Mucosa of descending colon (tissue), 3 donors: ENCODE measurements around the gene STK32C. TPM values are rescaled to one million over a fixed set of nuclear protein-coding genes. Genes with fewer than 3 reads are reported as not detected.
"Not testable (repeated sequence)": the region's sequence is repeated elsewhere in the genome, so short reads cannot be mapped to it uniquely, and the experiment has no call there.

Source experiments
- ATAC-seq: fragments of 200-7000 bp; cut with Tn5 transposase; one replicate; pipeline ENCODE4 v1.9.1; 2020; ENCODE audit warnings: mild to moderate bottlenecking, moderate library complexity
- DNase-seq, 3 donors: peaks; one replicate each; pipeline ENCODE4 v3.0.0-alpha.2; 2020
- H3K36me3 ChIP-seq: fragments of 200-600 bp; one replicate; pipeline ENCODE4 v1.8.0; 2021; ENCODE audit warnings: low read depth, mild to moderate bottlenecking
- H3K4me1 ChIP-seq: fragments of 200-600 bp; one replicate; pipeline ENCODE4 v1.8.0; 2021; ENCODE audit warnings: low read depth, mild to moderate bottlenecking
- H3K4me3 ChIP-seq: fragments of 200-600 bp; one replicate; pipeline ENCODE4 v1.8.0; 2021; ENCODE audit warnings: mild to moderate bottlenecking
- H3K9me3 ChIP-seq: fragments of 200-600 bp; one replicate; pipeline ENCODE4 v1.8.0; 2021; ENCODE audit warnings: mild to moderate bottlenecking
- intact Hi-C, 2 donors: fragments of 100-400 bp; cut with DNase I in 1 of 2; cut with micrococcal nuclease in 1 of 2; formaldehyde crosslinking; loops; one replicate each; pipeline versions ENCODE4 v1.11.0 to v1.11.1; 2022; cut with DNase I, micrococcal nuclease
- total RNA-seq, 3 donors: library from RNA; stranded (reverse); fragmentation: NEBNext Ultra II Directional in 2 of 3; extraction: Animal tissue kit (Norgen Biotek cat#: 25700) in 2 of 3; gene quantifications; one replicate each; pipeline versions ENCODE4 v1.2.1 to v1.2.4, GENCODE V29; 2021 to 2023
- TF ChIP-seq, protein P1 (sequence below): fragments of 200-600 bp; IDR thresholded peaks from one replicate; pipeline ENCODE4 v1.8.0; 2022; ENCODE audit warnings: antibody characterized with exemption, mild to moderate bottlenecking
- donor health status: DM: no; HTN: no; CAD: no; lungs with moderate emphysema.
- donor health status: DM: no; HTN: no; CAD: no.
- donor health status: DM: no; HTN: yes; CAD: no.

The STK32C gene
- total RNA-seq, 3 donors from 2014 or later = 4.5 to 11.5 (median 11.1) TPM

DNA sequence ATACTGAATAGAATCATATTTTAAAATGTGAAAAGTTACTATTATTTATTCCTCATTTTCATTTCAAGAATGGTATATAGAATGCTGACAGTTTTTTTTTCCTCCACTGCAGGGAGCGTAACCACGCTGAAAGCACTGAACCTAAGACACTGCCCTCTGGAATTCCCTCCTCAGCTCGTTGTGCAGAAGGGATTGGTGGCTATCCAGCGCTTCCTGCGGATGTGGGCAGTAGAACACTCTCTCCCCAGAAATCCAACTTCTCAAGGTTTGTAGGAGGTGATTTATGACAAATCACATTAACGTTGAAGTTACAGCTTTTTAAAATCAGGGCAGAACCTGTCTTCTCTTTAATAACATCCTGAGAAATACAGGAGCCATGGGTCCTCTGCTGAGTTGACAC, 36.6 kb upstream of the STK32C start:
- DNase-seq = no peak
- Histone ChIP-seq H3K4me1 (no peaks in the 10 kb centered on the region), H3K36me3 (no peaks in the 10 kb centered on the region), H3K9me3 (peaks cover 3% of the 10 kb centered on the region), H3K4me3 (no peak overlapping the region)
- intact Hi-C loops = no loop called here
- no peak for ATAC-seq
- TF ChIP-seq, protein P1, sequence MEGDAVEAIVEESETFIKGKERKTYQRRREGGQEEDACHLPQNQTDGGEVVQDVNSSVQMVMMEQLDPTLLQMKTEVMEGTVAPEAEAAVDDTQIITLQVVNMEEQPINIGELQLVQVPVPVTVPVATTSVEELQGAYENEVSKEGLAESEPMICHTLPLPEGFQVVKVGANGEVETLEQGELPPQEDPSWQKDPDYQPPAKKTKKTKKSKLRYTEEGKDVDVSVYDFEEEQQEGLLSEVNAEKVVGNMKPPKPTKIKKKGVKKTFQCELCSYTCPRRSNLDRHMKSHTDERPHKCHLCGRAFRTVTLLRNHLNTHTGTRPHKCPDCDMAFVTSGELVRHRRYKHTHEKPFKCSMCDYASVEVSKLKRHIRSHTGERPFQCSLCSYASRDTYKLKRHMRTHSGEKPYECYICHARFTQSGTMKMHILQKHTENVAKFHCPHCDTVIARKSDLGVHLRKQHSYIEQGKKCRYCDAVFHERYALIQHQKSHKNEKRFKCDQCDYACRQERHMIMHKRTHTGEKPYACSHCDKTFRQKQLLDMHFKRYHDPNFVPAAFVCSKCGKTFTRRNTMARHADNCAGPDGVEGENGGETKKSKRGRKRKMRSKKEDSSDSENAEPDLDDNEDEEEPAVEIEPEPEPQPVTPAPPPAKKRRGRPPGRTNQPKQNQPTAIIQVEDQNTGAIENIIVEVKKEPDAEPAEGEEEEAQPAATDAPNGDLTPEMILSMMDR = no peak

DNA sequence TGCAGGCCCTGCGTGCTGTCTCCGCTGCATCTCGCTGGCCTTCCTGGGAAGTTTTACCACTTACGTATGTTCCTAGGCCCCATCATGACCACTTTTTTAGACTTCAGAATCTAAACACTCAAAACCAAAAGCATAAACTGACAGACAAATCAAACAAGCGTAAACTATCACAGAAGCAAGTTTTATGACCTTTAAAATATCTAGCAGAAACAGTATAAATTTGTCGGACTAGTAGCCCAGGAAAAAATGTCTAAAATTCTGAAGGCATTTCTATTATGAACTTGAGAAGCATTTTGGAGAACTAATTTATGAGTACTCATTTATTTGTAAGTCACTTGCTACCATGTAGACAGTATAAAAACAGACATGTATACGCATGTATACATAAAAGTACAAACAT, 34.8 kb upstream of the STK32C start:
- Histone ChIP-seq H3K36me3 (no peaks in the 10 kb centered on the region), H3K9me3 (peaks cover 3% of the 10 kb centered on the region), H3K4me1 (no peaks in the 10 kb centered on the region), H3K4me3 (no peak overlapping the region)
- intact Hi-C loops = no loop called here
- no peak for ATAC-seq
- no peak for DNase-seq
- TF ChIP-seq, protein P1 = no peak

DNA sequence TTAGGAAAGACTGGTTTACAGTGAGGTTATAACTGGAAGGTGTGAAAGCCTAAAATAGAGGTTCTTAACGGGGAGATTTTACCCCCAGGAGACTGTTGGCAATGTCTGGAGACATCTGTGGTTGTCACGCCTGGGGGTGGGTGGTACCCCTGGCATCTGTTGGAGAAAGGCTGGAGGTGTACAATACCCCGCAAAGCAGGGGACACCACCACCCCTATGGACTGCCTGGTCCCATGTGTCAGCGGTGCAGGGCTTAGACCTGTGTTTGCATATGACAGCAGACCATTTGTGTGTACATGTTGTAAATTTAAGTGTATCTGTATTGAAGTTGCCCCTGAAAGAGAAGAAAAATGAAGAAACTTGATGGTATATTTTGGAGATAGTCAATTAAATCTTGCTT, 34.0 kb upstream of the STK32C start:
- ATAC-seq = no peak
- no peak for DNase-seq
- Histone ChIP-seq H3K36me3 (no peaks in the 10 kb centered on the region), H3K4me3 (no peak overlapping the region), H3K4me1 (no peaks in the 10 kb centered on the region), H3K9me3 (peaks cover 3% of the 10 kb centered on the region)
- intact Hi-C loops = no loop called here
- TF ChIP-seq, protein P1 = no peak

DNA sequence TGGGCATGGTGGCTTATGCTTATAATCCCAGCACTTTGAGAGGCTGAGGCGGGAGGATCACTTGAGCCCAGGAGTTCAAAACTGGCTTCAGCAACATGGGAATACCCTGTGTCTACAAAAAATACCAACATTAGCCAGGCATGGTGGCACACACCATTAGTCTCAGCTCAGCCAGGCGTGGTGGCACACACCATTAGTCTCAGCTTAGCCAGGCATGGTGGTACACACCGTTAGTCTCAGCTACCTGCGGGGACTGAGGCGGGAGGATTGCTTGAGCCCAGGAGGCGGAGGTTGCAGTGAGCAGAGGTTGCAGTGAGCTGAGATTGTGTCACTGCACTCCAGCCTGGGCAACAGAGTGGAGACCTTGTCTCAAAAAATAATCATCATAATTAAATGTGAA, 33.3 kb upstream of the STK32C start:
- Histone ChIP-seq H3K4me1 (no peaks in the 10 kb centered on the region), H3K36me3 (no peaks in the 10 kb centered on the region), H3K4me3 (no peak overlapping the region), H3K9me3 (peaks cover 3% of the 10 kb centered on the region)
- TF ChIP-seq, protein P1 = no peak
- DNase-seq = no peak
- ATAC-seq = no peak
- intact Hi-C loops = no loop called here

DNA sequence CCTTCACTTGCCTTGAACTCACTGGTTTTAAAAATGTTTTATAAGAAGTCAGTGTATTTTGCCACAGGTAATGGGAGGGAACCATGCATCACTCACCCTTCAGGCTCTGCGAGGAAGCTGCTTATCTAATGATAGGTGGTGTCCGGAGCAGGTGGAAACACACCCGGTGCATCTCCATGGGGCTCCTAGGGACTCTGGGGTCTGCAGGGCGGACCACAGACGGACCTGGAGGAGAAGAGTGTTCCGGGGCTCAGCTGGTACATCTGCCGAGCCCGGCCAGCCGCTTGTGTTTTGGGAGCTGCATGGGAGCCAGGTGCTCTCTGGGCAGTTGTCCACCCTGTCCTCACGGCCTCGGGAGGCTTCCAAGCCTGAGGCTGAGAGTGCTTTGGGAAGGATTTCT, 31.5 kb upstream of the STK32C start:
- Histone ChIP-seq H3K9me3 (peaks cover 3% of the 10 kb centered on the region), H3K4me3 (no peak overlapping the region), H3K36me3 (no peaks in the 10 kb centered on the region), H3K4me1 (no peaks in the 10 kb centered on the region)
- DNase-seq = no peak
- TF ChIP-seq, protein P1 = no peak
- intact Hi-C loops = no loop called here
- no peak for ATAC-seq

DNA sequence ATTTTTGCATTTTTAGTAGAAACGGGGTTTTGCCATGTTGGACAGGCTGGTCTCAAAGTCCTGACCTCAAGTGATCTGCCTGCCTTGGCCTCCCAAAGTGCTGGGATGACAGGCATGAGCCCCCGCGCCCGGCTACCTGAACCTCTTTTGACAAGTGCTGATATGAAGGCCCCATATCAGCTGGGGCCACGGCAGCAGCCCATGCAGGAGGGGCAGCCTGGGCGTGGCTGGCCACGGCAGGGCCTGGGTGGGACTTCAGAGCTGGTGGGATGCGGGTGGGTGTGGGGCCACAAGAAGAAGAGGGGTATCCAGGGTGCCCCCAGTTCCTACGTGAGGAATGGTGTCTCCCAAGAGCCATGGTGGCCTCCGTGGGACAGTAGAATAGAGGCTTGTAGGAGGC, 31.1 kb upstream of the STK32C start:
- DNase-seq = no peak
- no peaks in the 10 kb centered on the region for H3K36me3 ChIP-seq
- TF ChIP-seq, protein P1 = no peak
- H3K9me3 ChIP-seq = peaks cover 3% of the 10 kb centered on the region
- no peaks in the 10 kb centered on the region for H3K4me1 ChIP-seq
- no peak overlapping the region for H3K4me3 ChIP-seq
- intact Hi-C loops = no loop called here
- no peak for ATAC-seq

DNA sequence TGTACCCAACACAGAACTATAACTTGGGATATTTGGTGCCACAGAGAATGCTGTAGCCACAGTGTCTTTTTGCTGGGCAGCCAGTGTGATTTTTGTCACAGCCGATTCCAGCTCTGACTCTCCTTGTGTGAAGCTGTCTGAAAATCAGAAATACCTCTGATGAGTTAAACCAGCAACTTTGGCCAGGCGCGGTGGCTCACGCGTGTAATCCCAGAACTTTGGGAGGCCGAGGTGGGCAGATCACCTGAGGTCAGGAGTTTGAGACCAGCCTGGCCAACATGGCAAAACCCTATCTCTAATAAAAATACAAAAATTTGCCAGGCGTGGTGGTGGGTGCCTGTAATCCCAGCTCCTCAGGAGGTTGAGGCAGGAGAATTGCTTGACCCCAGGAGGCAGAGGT, 30.1 kb upstream of the STK32C start:
- H3K9me3 ChIP-seq, ATAC-seq, H3K4me1 ChIP-seq, intact Hi-C loops, H3K36me3 ChIP-seq, H3K4me3 ChIP-seq, DNase-seq: not testable (repeated sequence)
